Breast epithelium (tissue), 3 donors: ENCODE results near the gene SCNM1.

Experiments used
- POLR2A ChIP-seq: fragments of 450-650 bp; IDR thresholded peaks from one replicate; pipeline ENCODE4 v1.6.1; 2016; ENCODE audit warnings: antibody characterized with exemption, mild to moderate bottlenecking, moderate library complexity
- POLR2AphosphoS5 ChIP-seq, 3 donors: sonication (generic); formaldehyde crosslinking; IDR thresholded peaks; one replicate each; pipeline ENCODE4 v1.6.1; 2017; ENCODE audit warnings: antibody characterized with exemption in 3 of 3

DNA sequence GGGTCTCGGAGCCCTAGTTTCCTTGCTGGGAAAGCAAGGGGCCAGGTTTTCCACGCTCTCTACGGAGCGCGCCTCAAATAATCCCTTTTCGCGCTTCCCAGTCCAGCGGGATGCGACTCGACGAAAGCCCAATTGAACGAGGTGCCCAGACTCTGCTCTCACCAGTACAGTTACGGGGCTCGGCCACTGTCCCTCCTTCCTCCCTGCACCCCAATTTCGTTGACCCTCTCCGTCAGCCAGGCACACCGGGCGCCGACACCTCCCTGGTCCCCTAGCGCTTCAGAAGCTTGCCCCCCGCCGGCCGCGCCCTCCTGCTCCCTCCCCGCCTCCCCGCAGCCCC is 19.9 kb upstream of the SCNM1 start:
- no peak for TF ChIP-seq POLR2A
- TF ChIP-seq POLR2AphosphoS5 (IDR thresholded peaks at IDR 0.05): no peak
